KBM-7 (cell line): ENCODE results near the gene PHLDB1.

ENCODE experiments used
- DNase-seq: peaks from one replicate; pipeline ENCODE4 v3.0.0-alpha.2; 2015
- in situ Hi-C: fragments of 300-500 bp; cut with MboI; formaldehyde crosslinking; loops from 2 replicates; pipeline ENCODE4 v1.14.3; 2020; ENCODE audit warnings: low sequenced_read_pairs, low pct_unique_long_range_greater_than_20kb, mixed read lengths

PHLDB1 gene

GRCh38 chr11:118653684-118654390, 46.4 kb downstream of the PHLDB1 start:
- no peak for DNase-seq
- in situ Hi-C loops = no loop called here

- no peak for DNase-seq
- in situ Hi-C loops = no loop called here
Observed at GRCh38 chr11:118655486-118656190, 48.2 kb downstream of the PHLDB1 start.

GRCh38 chr11:118656563-118657165, 49.2 kb downstream of the PHLDB1 start:
- in situ Hi-C loops = no loop called here

GRCh38 chr11:118657238-118657637, 49.8 kb downstream of the PHLDB1 start:
- in situ Hi-C loops = no loop called here
- DNase-seq = no peak

More at GRCh38 chr11:118656563-118657165, 49.2 kb downstream of the PHLDB1 start:
- no peak for DNase-seq

- in situ Hi-C loops = no loop called here
- no peak for DNase-seq
Observed at GRCh38 chr11:118657709-118658428, 50.5 kb downstream of the PHLDB1 start.

- DNase-seq = no peak
Observed at GRCh38 chr11:118658429-118659313, 51.3 kb downstream of the PHLDB1 start.

GRCh38 chr11:118659314-118659952, 52.0 kb downstream of the PHLDB1 start:
- DNase-seq = peak; percentile 94
- in situ Hi-C loops = no loop called here

More at GRCh38 chr11:118658429-118659313, 51.3 kb downstream of the PHLDB1 start:
- in situ Hi-C loops = no loop called here

GRCh38 chr11:118659953-118660680, 52.7 kb downstream of the PHLDB1 start:
- DNase-seq = no peak
- in situ Hi-C loops = no loop called here

- no peak for DNase-seq
- in situ Hi-C loops = no loop called here
Observed at GRCh38 chr11:118660681-118661424, 53.4 kb downstream of the PHLDB1 start.

GRCh38 chr11:118661425-118662301, 54.2 kb downstream of the PHLDB1 start:
- in situ Hi-C loops = no loop called here
- no peak for DNase-seq

GRCh38 chr11:118662401-118663271, 55.2 kb downstream of the PHLDB1 start:
- in situ Hi-C loops = no loop called here
- DNase-seq = no peak

- DNase-seq = no peak
- in situ Hi-C loops = no loop called here
Observed at GRCh38 chr11:118663381-118663780, 56.0 kb downstream of the PHLDB1 start.

GRCh38 chr11:118663902-118664301, 56.5 kb downstream of the PHLDB1 start:
- DNase-seq = no peak
- in situ Hi-C loops = no loop called here

GRCh38 chr11:118666371-118666770, 59.0 kb downstream of the PHLDB1 start:
- in situ Hi-C loops = no loop called here
- DNase-seq = no peak

GRCh38 chr11:118670063-118670462, 62.6 kb downstream of the PHLDB1 start:
- in situ Hi-C loops = no loop called here

More at GRCh38 chr11:118670063-118670462, 62.6 kb downstream of the PHLDB1 start:
- no peak for DNase-seq
